Glutamatergic neuron (in vitro differentiated cells): Measurements from ENCODE around the gene LMBRD1. TPM values are rescaled to one million over a fixed set of nuclear protein-coding genes. Genes with fewer than 3 reads are reported as not detected.

Experiments
- DNase-seq: peaks from one replicate; pipeline ENCODE4 v3.0.0; 2022
- H3K27ac Mint-ChIP-seq: one replicate; pipeline ENCODE4 v1.8.0; 2020; ENCODE audit warnings: mild to moderate bottlenecking, mixed read lengths, inconsistent platforms; ENCODE audit not compliant: unreplicated experiment
- H3K27me3 Mint-ChIP-seq: one replicate; pipeline ENCODE4 v1.8.0; 2020; ENCODE audit warnings: mild to moderate bottlenecking, moderate library complexity, mixed read lengths, inconsistent platforms; ENCODE audit not compliant: unreplicated experiment
- H3K36me3 Mint-ChIP-seq: one replicate; pipeline ENCODE4 v1.8.0; 2020; ENCODE audit warnings: mild to moderate bottlenecking, mixed read lengths, inconsistent platforms; ENCODE audit not compliant: unreplicated experiment
- H3K4me1 Mint-ChIP-seq: one replicate; pipeline ENCODE4 v1.8.0; 2020; ENCODE audit warnings: mild to moderate bottlenecking, low read depth, mixed read lengths, inconsistent platforms; ENCODE audit not compliant: unreplicated experiment
- H3K4me3 Mint-ChIP-seq: one replicate; pipeline ENCODE4 v1.8.0; 2020; ENCODE audit warnings: mild to moderate bottlenecking, mixed read lengths, inconsistent platforms; ENCODE audit not compliant: unreplicated experiment
- H3K9me3 Mint-ChIP-seq: one replicate; pipeline ENCODE4 v1.8.0; 2020; ENCODE audit warnings: mild to moderate bottlenecking, moderate library complexity, mixed read lengths, inconsistent platforms; ENCODE audit not compliant: unreplicated experiment
- CTCF ChIP-seq: fragments of 200-600 bp; sonication (generic); IDR thresholded peaks from one replicate; pipeline ENCODE4 v1.5.0; 2021; ENCODE audit not compliant: partially characterized antibody, unreplicated experiment
- total RNA-seq: library from RNA; stranded (reverse); fragmentation: NEBNext Ultra II Directional; extraction: Animal tissue kit (Norgen Biotek cat#: 25700); gene quantifications from one replicate; pipeline ENCODE4 v1.2.1, GENCODE V29; 2021; ENCODE audit not compliant: unreplicated experiment

Gene LMBRD1
- total RNA-seq, 1 donor from 2014 or later: 35.5 TPM

DNA sequence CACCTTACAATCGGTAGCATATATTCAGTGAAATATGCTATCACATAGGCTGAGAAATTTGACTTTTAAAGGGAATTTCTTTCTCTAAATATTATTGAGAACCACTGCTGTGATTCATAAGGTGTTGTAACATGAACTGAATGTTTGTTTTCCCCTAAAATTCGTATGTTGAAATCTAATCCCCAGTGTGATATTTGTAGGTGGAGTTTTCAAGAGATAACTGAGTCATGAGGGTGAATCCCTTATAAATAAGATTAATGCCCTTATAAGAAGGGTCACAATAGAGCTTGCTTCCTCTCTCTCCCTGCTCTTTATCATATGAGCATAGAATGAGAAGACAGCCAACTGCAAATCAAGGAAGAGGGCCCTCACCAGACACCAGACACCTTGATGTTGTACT is 64.8 kb downstream of the LMBRD1 start:
- no peaks in the 10 kb centered on the region for H3K36me3 Mint-ChIP-seq
- no peak for DNase-seq
- peaks cover 3% of the 10 kb centered on the region for H3K9me3 Mint-ChIP-seq
- H3K4me1 Mint-ChIP-seq: no peaks in the 10 kb centered on the region
- H3K27me3 Mint-ChIP-seq: no peaks in the 10 kb centered on the region
- no peak overlapping the region for H3K4me3 Mint-ChIP-seq
- TF ChIP-seq CTCF: no peak
- no peak overlapping the region for H3K27ac Mint-ChIP-seq

- Mint-ChIP-seq H3K36me3 (peaks cover 12% of the 10 kb centered on the region), H3K4me3 (no peak overlapping the region), H3K4me1 (no peaks in the 10 kb centered on the region), H3K9me3 (peaks cover 3% of the 10 kb centered on the region), H3K27ac (no peak overlapping the region), H3K27me3 (no peaks in the 10 kb centered on the region)
- TF ChIP-seq CTCF: peak; percentile 58
- no peak for DNase-seq
Measured at GRCh38 chr6:69729870-69730449, 66.8 kb downstream of the LMBRD1 start.

DNA sequence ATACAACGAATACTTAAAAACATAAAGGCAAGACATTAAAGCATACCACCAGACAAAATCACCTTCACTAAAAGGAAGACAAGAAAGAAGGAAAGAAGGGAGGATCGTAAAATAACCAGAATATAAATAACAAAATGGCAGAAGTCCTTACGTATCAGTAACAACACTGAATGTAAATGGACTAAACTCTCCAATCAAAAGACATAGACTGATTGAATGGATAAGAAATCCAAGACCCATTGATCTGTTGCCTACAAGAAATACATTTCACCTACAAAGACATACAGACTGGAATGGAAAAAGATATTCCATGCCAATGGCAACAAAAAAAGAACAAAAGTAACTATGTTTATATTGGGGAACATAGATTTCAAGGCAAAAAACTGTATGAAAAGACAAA is 74.1 kb downstream of the LMBRD1 start:
- H3K27me3 Mint-ChIP-seq: no peaks in the 10 kb centered on the region
- DNase-seq: no peak
- H3K36me3 Mint-ChIP-seq: peaks cover 19% of the 10 kb centered on the region
- no peaks in the 10 kb centered on the region for H3K4me1 Mint-ChIP-seq
- TF ChIP-seq CTCF: no peak
- peaks cover 3% of the 10 kb centered on the region for H3K9me3 Mint-ChIP-seq
- H3K27ac Mint-ChIP-seq: no peak overlapping the region
- H3K4me3 Mint-ChIP-seq: no peak overlapping the region

DNA sequence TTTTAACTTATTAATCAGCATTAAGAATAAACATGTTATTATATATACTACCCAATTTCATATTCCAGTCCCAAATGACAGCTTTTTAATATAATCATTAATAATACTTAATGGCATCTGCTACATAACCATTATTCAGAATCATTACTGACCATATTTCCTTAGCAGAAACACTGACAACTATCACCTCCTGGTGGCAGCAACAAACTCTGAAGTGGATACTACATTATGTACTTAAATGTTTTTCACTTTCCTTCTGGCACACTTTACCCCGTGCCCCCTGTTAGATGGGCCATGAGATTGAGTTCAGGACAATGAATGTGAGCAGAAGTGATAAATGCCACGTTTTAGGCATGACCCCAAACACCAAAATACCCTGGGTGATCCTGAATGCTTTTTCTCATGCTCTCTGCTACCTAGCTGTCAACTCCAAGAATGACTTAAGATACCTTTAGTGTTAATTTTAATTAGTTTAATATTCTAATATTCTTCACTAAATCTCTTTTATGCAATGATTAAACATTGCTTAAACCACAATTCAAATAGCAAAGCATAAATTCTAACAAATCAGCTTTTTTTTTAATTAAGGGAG is 77.1 kb downstream of the LMBRD1 start:
- H3K4me3 Mint-ChIP-seq: no peak overlapping the region
- no peaks in the 10 kb centered on the region for H3K9me3 Mint-ChIP-seq
- no peak for DNase-seq
- H3K27me3 Mint-ChIP-seq: no peaks in the 10 kb centered on the region
- H3K36me3 Mint-ChIP-seq: peaks cover 8% of the 10 kb centered on the region
- peak; percentile 32 for TF ChIP-seq CTCF
- no peaks in the 10 kb centered on the region for H3K4me1 Mint-ChIP-seq
- H3K27ac Mint-ChIP-seq: no peak overlapping the region

DNA sequence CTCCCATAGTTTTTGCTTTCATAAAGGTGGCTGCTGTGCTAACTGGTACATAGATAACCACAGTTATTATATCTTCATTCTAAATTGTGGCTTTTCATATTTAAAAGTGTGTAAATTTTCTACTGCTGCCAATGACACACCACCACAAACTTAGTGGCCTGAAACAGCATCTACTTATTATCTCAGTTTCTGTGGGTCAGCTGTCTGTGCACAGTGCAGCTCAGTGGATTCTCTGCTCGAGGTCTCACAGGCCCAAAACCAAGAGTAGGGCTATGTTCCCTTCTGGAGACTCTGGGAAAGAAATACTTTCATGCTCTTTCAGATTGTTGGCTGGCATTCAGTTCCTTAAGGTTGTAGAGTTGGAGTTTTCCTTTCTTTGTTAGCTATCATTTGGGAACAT is 90.1 kb downstream of the LMBRD1 start:
- H3K36me3 Mint-ChIP-seq: no peaks in the 10 kb centered on the region
- H3K4me1 Mint-ChIP-seq: peaks cover 5% of the 10 kb centered on the region
- no peaks in the 10 kb centered on the region for H3K27me3 Mint-ChIP-seq
- no peak for TF ChIP-seq CTCF
- H3K9me3 Mint-ChIP-seq: no peaks in the 10 kb centered on the region
- DNase-seq: no peak
- no peak overlapping the region for H3K27ac Mint-ChIP-seq
- no peak overlapping the region for H3K4me3 Mint-ChIP-seq
